K562 (cell line): ENCODE data around the gene GALNT12. TPM values are rescaled to one million over a fixed set of nuclear protein-coding genes. Genes with fewer than 3 reads are reported as not detected.

ENCODE experiments used
- ATAC-seq: fragments of 200-7000 bp; cut with Tn5 transposase; 3 replicates; pipeline ENCODE4 v1.9.1; 2020; ENCODE audit warnings: moderate library complexity
- BruUV-seq: library from RNA; stranded (reverse); fragments of 400-500 nt; replicated peaks from 2 replicates; lab custom pipeline; 2021; lab: Mats Ljungman, UMichigan
- CTCF ChIA-PET: fragments of 300-600 bp; formaldehyde crosslinking; extraction: SDS; loops from one replicate; lab custom pipeline; 2021; ENCODE audit warnings: low intra/inter-chr PET ratio; lab: Yijun Ruan, JAX
- POLR2A ChIA-PET: fragments of 300-600, 350-650 bp; sonication (Branson Sonifier 250); formaldehyde crosslinking; extraction: SDS; loops from one replicate; lab custom pipeline; 2021; ENCODE audit warnings: antibody characterized with exemption, inconsistent platforms; lab: Yijun Ruan, JAX
- DNase-seq, 4 experiments: peaks; one replicate each; pipeline versions ENCODE4 v3.0.0 to v3.0.0-alpha.2; 2011 to 2018; ENCODE audit warnings: low spot score in 3 of 4, mixed read lengths in 3 of 4; ENCODE audit errors: extremely low read depth in 1 of 4
- FAIRE-seq: peaks from 2 replicates; lab custom pipeline; 2011; peaks lifted over from hg19 to GRCh38; lab: Jason Lieb, UNC
- H2AFZ ChIP-seq: 2 replicates; pipeline ENCODE4 v1.6.0; 2011; ENCODE audit warnings: low read depth, low read length, control low read depth, inconsistent platforms
- H3K27ac ChIP-seq: fragments of 200-600 bp; 3 replicates; pipeline ENCODE4 v1.8.0; 2011; ENCODE audit warnings: low read depth, mild to moderate bottlenecking, control low read depth, inconsistent platforms, low read length, moderate library complexity, mixed read lengths; ENCODE audit errors: extremely low read depth
- H3K27me3 ChIP-seq, 2 experiments: fragments of 300-600 bp in 1 of 2; 2 replicates in 1 of 2; 3 replicates in 1 of 2; pipeline versions ENCODE4 v1.6.0 to v1.8.0; 2011; ENCODE audit warnings: inconsistent platforms in 2 of 2, low read length in 2 of 2, mild to moderate bottlenecking in 1 of 2, mixed read lengths in 1 of 2, moderate library complexity in 1 of 2; ENCODE audit not compliant: control insufficient read depth in 2 of 2, insufficient read depth in 2 of 2
- H3K36me3 ChIP-seq: fragments of 300-600 bp; 3 replicates; pipeline ENCODE4 v1.8.0; 2011; ENCODE audit warnings: mild to moderate bottlenecking, low read length, inconsistent platforms; ENCODE audit not compliant: control insufficient read depth, insufficient read depth
- H3K4me1 ChIP-seq, 2 experiments: fragments of 200-600 bp in 1 of 2; replicated peaks in 1 of 2; 2 replicates in 1 of 2; 3 replicates in 1 of 2; pipeline versions ENCODE4 v1.5.1 to v1.8.0; 2011; ENCODE audit warnings: inconsistent platforms in 2 of 2, low read length in 2 of 2, mild to moderate bottlenecking in 1 of 2, mixed read lengths in 1 of 2, moderate library complexity in 1 of 2; ENCODE audit not compliant: control insufficient read depth in 2 of 2, insufficient read depth in 2 of 2
- H3K4me2 ChIP-seq: 2 replicates; pipeline ENCODE4 v1.6.1; 2011; ENCODE audit warnings: low read length, control low read depth, inconsistent platforms, mixed read lengths; ENCODE audit not compliant: insufficient read depth
- H3K4me3 ChIP-seq: fragments of 200-600 bp; sonication (generic), shearing (Covaris generic); 2 replicates; pipeline ENCODE4 v1.5.1; 2016; ENCODE audit warnings: control low read depth, inconsistent platforms
- H3K79me2 ChIP-seq: fragments of 200-600 bp; 3 replicates; pipeline ENCODE4 v1.8.0; 2011; ENCODE audit warnings: low read length, inconsistent platforms; ENCODE audit not compliant: control insufficient read depth, insufficient read depth
- H3K9ac ChIP-seq, 2 experiments: 2 replicates each; pipeline versions ENCODE4 v1.6.0 to v1.6.1; 2011; ENCODE audit warnings: low read depth in 2 of 2, low read length in 2 of 2, control low read depth in 1 of 2, inconsistent platforms in 1 of 2, mild to moderate bottlenecking in 1 of 2, mixed read lengths in 1 of 2; ENCODE audit not compliant: insufficient read depth in 1 of 2
- H3K9me1 ChIP-seq: one replicate; pipeline ENCODE4 v1.6.0; 2011; ENCODE audit warnings: inconsistent platforms, mild to moderate bottlenecking, low read length, moderate library complexity; ENCODE audit not compliant: control insufficient read depth, insufficient read depth
- H3K9me3 ChIP-seq: replicated peaks from 2 replicates; pipeline ENCODE4 v1.5.1; 2011; ENCODE audit warnings: low read depth, low read length, inconsistent platforms; ENCODE audit not compliant: control insufficient read depth, insufficient read depth
- H4K20me1 ChIP-seq: replicated peaks from 2 replicates; pipeline ENCODE4 v1.6.1; 2011; ENCODE audit warnings: low read length, inconsistent platforms, mixed read lengths; ENCODE audit not compliant: control insufficient read depth, insufficient read depth
- CEBPG ChIP-seq, 3 experiments: fragments of 200-800 bp in 1 of 3; sonication (Bioruptor generic) in 1 of 3; sonication (generic) in 1 of 3; formaldehyde crosslinking in 1 of 3; IDR thresholded peaks in 2 of 3; conservative IDR thresholded peaks in 1 of 3; 2 replicates each; pipeline versions ENCODE4 v1.6.1 to v1.8.0; 2016 to 2022; ENCODE audit warnings: missing compliant biosample characterization in 2 of 3, missing genetic modification characterization in 2 of 3, mild to moderate bottlenecking in 1 of 3, missing genetic modification reagents in 1 of 3
- CREB3L1 ChIP-seq: fragments of 450-650 bp; IDR thresholded peaks from 2 replicates; pipeline ENCODE4 v1.6.1; 2014; ENCODE audit warnings: low read depth, mild to moderate bottlenecking, moderate library complexity, borderline replicate concordance
- CTBP1 ChIP-seq: fragments of 450-650 bp; IDR thresholded peaks from 2 replicates; pipeline ENCODE4 v1.6.1; 2016; ENCODE audit warnings: borderline replicate concordance
- ETS1 ChIP-seq: conservative IDR thresholded peaks from 2 replicates; pipeline ENCODE4 v1.6.1; 2011; ENCODE audit warnings: low read depth, mild to moderate bottlenecking, low read length; ENCODE audit not compliant: control insufficient read depth
- HNRNPK ChIP-seq: fragments of 200-400 bp; formaldehyde crosslinking; IDR thresholded peaks from one replicate; pipeline ENCODE4 v1.6.1; 2018; ENCODE audit warnings: mild to moderate bottlenecking, low read depth, low read length; ENCODE audit not compliant: poor library complexity, severe bottlenecking
- KLF13 ChIP-seq: fragments of 450-650 bp; IDR thresholded peaks from 2 replicates; pipeline ENCODE4 v1.6.1; 2016; ENCODE audit warnings: missing genetic modification characterization, low read depth, mild to moderate bottlenecking, missing compliant biosample characterization, moderate library complexity, borderline replicate concordance
- PML ChIP-seq: IDR thresholded peaks from 2 replicates; pipeline ENCODE4 v1.6.1; 2012; ENCODE audit warnings: low read length, inconsistent platforms
- RB1 ChIP-seq: fragments of 450-650 bp; IDR thresholded peaks from 2 replicates; pipeline ENCODE4 v1.6.1; 2017; ENCODE audit warnings: low read depth, mild to moderate bottlenecking
- RFX5 ChIP-seq: IDR thresholded peaks from 2 replicates; pipeline ENCODE4 v1.6.1; 2011; ENCODE audit warnings: low read depth, mild to moderate bottlenecking, improper control_type of control experiment, low read length
- ZBTB2 ChIP-seq: fragments of 450-650 bp; IDR thresholded peaks from 2 replicates; pipeline ENCODE4 v1.6.1; 2016; ENCODE audit warnings: antibody characterized with exemption
- WGBS: fragments of 100-300 bp; shearing (Covaris generic); methylation state at CpG from one replicate; pipeline ENCODE4 v1.1.6; 2016; ENCODE audit warnings: low coverage, mixed read lengths; ENCODE audit not compliant: insufficient coverage; ENCODE audit errors: missing lambda C conversion rate; 5-methylcytosine and 5-hydroxymethylcytosine counted together
- in situ Hi-C: fragments of 300-500 bp; cut with MboI; formaldehyde crosslinking; loops from 4 replicates; pipeline ENCODE4 v1.15.0; 2018; ENCODE audit warnings: inconsistent platforms, mixed read lengths
- intact Hi-C: fragments of 100-400 bp; cut with micrococcal nuclease; formaldehyde crosslinking; loops from 2 replicates; pipeline ENCODE4 v1.14.2; 2022
- polyA plus RNA-seq, 8 experiments: library from polyadenylated mRNA; depleted of rRNA in 4 of 8; stranded (reverse) in 5 of 8; unstranded in 3 of 8; fragments of >200 nt; fragmentation: Nextera tagmentation in 2 of 8; fragmentation: Illumina TruSeq in 1 of 8; extraction: Ambion mirVana in 2 of 8; extraction: Trizol in 1 of 8; gene quantifications; 2 replicates each; pipeline versions ENCODE4 v1.2.1 to v1.2.3, GENCODE V29; 2011 to 2014; ENCODE audit warnings: inconsistent platforms in 1 of 8, missing spikeins in 1 of 8
- total RNA-seq, 7 experiments: library from RNA; depleted of rRNA in 6 of 7; stranded (reverse); fragments of >200 nt in 6 of 7; fragmentation: Illumina TruSeq in 2 of 7; extraction: Trizol in 2 of 7; gene quantifications; 2 replicates each; pipeline versions ENCODE4 v1.2.1 to v1.2.3, GENCODE V29; 2011 to 2021; ENCODE audit warnings: low replicate concordance in 1 of 7
- TF ChIP-seq, protein P1 (sequence below): fragments of 450-650 bp; formaldehyde crosslinking; IDR thresholded peaks from 2 replicates; pipeline ENCODE4 v1.4.0; 2022; ENCODE audit warnings: missing genetic modification characterization

GALNT12 gene
- total and polyA plus RNA-seq, 9 of the 15 experiments (the other 6 are each of a cell fraction or from before 2014, with no cell fraction given) = 29.7 to 82.9 (median 44.2) TPM

- TF ChIP-seq RB1 = peak; percentile 14; the same call in 1 of the 2 replicates
Measured at GRCh38 chr9:98860871-98861293, 53.4 kb downstream of the GALNT12 start (continued).

- Histone ChIP-seq H3K27me3 (no peaks in the 10 kb centered on the region), H3K9ac (no peak overlapping the region; a peak in 1 of 4 replicates), H3K27ac (no peak overlapping the region), H3K4me2 (no peak overlapping the region), H3K36me3 (no peaks in the 10 kb centered on the region), H3K4me1 (peaks cover 0 to 23% of the 10 kb centered on the region in 2 experiments; a peak in 3 of 5 replicates), H2AFZ (peak overlapping the region; percentile 54), H3K9me1 (no peaks in the 10 kb centered on the region), H4K20me1 (no peaks in the 10 kb centered on the region), H3K4me3 (no peak overlapping the region), H3K79me2 (no peaks in the 10 kb centered on the region), H3K9me3 (no peaks in the 10 kb centered on the region)
- no TSS peak for BruUV-seq
- POLR2A ChIA-PET = interaction anchor here (1.1 kb wide), 1 partner anchor 10 kb away, joined by 5 read pairs; no protein-coding TSS in a partner anchor
- 45% methylated on average over 8 of the region's 8 CpGs for WGBS
- ATAC-seq (peak; percentile 35), FAIRE-seq (peak; percentile 26), DNase-seq (no peak)
- in situ Hi-C loops = no loop called here
- CTCF ChIA-PET = interaction anchor here (0.6 to 2.0 kb wide), 2 partner anchors 109 to 137 kb away, joined by 3 to 14 read pairs; no protein-coding TSS in a partner anchor
- intact Hi-C loops = loop anchor here (1.0 to 2.0 kb wide), 4 partner anchors 43 to 278 kb away; no protein-coding TSS in a partner anchor
- no peak for TF ChIP-seq HNRNPK
- no peak for TF ChIP-seq KLF13
- TF ChIP-seq CREB3L1 = no peak
- TF ChIP-seq CEBPG (CRISPR knock-in tag; IDR thresholded peaks at IDR 0.05) = no peak; the same call in 1 of the 2 replicates
- TF ChIP-seq CEBPG (tag; conservative IDR thresholded peaks at IDR 0.05 in 1 of 2, IDR thresholded peaks at IDR 0.05 in 1 of 2) = peak; percentile 63 to 78
- TF ChIP-seq, protein P1, sequence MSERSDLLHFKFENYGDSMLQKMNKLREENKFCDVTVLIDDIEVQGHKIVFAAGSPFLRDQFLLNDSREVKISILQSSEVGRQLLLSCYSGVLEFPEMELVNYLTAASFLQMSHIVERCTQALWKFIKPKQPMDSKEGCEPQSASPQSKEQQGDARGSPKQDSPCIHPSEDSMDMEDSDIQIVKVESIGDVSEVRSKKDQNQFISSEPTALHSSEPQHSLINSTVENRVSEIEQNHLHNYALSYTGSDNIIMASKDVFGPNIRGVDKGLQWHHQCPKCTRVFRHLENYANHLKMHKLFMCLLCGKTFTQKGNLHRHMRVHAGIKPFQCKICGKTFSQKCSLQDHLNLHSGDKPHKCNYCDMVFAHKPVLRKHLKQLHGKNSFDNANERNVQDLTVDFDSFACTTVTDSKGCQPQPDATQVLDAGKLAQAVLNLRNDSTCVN (CRISPR knock-in tag) = no peak
- no peak for TF ChIP-seq PML
- TF ChIP-seq ZBTB2 = no peak
- TF ChIP-seq ETS1 = no peak
- no peak for TF ChIP-seq RFX5
- 0 out of 2 replicates have a peak, but pooled peaks have one; percentile 35 for TF ChIP-seq CTBP1
Measured at GRCh38 chr9:98861781-98862504, 54.5 kb downstream of the GALNT12 start.
